ENCODE results near the gene HCN2.
"Not testable (repeated sequence)": the region's sequence is repeated elsewhere in the genome, so short reads cannot be mapped to it uniquely, and the experiment has no call there.

Gene HCN2

DNA sequence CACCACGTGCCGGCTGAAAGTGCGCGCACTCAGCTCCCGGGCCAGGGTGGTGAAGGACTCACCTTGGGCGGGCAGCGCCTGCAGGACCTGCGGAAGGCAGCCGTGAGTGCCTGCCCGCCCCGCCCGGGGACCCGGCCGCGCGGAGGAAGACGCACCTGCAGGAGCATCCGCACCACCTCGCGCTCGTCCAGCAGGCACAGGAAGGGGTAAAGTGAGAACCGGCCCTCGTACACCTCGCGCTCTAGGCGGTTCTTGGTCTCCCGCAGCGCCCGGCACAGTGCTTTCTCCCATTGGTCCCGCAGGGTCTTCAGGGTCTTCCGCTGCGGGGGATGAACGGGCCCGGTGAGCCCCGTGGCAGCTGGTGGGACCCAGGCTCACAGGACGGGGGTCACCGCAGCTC, 33.0 kb downstream of the HCN2 start:
- DNase-seq: no peak

DNA sequence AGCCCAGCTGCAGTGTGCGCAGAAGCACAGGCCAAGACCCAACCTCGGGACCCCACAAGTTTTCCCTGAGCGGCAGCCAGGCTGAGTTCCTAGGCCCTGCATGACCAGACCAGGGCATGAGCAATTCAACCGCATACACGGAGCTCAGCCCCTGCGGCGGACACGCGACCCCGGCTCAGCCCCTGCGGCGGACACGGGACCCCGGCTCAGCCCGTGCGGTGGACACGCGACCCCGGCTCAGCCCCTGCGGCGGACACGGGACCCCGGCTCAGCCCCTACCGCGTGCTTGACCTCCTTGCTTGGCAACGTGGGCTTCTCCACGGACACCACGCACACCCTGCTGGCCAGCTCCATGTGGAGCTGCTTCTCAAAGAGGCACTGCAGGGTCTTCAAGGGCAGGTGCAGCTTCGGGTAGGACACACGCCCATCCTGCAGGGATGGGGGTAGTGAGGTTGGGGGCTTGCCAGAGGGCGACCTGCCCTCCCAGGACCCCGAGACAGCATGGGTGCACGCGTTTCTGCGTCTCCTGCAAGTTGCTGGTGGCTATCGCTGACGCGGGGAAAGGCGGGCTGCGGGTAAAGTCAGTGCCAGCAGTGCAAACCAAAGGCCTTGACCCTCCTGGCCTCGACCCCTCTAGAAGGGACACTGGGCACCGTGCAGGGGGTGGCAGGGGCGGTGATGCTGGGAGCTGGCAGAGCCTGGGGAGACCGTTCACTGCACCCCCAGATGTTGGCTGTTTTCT, 33.7 kb downstream of the HCN2 start:
- no peak for DNase-seq

DNA sequence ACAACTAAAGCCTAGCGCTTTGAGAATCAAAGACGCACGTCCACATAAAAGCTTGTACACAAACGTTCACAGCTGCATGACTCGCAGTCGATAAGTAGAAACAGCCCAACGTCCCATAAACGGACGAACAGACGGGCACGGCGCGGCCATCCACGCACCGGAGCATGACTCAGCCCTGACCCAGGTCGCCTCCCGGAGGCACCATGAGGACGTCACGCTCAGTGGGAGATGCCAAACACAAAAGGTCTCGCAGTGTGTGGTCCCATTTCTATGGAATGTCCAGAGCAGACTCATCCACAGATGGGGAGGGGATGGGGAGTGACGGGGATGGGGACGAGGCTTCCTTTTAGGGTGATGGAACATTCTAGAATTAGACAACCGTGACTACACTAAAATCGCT, 34.3 kb downstream of the HCN2 start:
- DNase-seq: no peak

DNA sequence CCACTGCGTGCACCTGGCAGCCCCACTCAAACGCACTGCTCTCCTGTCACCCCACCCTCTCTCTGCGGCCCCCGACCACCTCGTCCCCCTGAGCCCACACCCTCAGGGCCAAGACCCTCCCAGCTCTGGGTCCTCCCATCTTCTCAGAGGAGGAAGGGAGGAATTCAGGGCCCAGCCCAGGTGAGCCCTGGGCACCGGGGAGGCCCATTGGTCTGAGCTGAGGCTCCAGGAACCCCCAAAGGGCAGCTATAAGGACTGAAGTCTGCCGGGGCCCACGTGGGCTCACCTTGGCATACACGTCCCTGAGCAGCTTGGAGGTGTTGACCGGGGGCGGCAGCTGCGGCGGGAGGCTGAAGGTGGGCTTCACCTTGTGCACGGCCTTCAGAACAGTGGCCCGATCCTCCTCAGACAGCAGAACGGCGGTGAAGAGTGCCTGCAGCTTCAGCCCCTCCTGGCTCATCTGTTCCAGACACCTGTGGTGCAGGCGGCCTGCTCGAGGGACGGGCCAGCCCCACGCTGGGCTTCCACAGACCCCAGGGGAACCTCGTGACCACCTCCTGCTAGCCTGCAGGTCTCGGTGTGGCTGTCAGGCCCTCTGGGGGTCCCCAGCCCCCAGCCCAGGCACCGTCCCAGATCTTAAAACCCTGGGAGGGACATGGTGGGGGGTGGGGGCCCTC, 34.9 kb downstream of the HCN2 start:
- DNase-seq: no peak

DNA sequence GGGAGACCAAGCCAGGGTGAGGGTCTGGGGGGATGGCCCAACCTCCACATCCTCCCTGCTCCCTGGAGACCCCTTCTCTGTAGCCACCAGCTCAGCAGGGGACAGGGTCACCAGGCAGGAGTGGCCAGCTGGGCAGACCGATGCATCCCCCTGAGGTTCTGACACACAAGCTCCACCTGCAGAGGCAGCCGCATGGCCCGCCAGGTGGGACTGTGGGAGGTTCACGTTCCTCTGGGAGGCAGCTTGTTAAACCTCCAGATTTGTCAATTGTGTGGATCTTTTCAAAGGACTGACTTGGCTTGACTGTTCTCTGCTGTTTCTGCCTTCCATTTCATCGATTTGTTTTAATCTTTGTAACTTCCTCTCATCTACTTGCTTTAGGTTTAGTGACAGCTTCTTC, 35.6 kb downstream of the HCN2 start:
- DNase-seq: no peak

DNA sequence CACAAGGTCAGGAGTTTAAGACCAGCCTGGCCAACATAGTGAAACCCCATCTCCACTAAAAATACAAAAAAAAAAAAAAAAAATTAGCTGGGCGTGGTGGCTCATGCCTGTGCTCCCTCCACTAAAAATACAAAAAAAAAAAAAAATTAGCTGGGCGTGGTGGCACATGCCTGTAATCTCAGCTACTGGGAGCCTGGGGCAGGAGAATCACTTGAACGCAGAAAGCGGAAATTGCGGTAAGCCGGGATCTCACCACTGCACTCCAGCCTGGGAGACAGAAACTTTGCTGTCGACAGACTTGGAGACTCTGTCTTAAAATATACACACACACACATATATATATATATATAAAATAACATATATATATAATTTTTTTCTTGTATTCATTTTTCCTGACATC, 36.9 kb downstream of the HCN2 start:
- not testable (repeated sequence) for DNase-seq

DNA sequence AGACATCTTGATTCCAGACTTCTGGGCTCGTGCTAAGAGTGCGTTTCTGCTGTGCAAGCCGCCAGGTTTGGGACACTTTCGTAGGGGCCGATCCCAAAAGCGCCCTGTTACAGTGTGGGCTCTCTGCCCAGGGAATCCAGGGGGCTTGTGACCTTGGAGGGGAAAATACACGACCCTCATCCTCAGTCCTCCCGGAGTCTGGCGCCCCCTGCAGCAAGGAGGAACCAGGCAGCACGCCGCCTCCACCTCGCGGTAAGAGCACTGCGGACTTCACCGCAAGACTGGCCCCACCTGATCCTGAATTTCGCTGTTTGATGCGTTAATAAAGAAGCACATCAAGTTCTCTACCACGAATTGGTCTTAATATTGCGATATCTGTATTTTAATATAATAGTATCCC, 38.5 kb downstream of the HCN2 start:
- peak; percentile 47 for DNase-seq

DNA sequence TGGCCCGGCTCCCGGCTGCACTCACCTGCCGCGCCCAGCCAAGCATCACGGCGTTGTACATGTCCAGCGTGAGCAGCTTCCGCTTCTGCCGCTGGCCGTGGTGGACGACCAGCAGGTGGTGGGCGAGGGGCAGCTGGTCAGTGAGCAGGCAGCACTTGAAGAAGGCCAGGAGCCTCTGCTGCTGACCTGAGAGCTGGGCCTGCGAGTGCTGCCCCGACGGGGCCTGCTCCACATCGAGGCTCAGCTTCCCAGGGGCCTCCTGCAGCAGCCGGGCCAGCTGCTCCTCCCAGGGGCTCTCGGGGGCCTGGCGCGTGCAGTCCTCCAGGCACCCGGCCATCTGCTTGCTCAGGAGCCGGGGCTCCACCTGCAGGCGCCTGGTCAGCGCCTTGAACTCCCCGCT, 39.8 kb downstream of the HCN2 start:
- not testable (repeated sequence) for DNase-seq

DNA sequence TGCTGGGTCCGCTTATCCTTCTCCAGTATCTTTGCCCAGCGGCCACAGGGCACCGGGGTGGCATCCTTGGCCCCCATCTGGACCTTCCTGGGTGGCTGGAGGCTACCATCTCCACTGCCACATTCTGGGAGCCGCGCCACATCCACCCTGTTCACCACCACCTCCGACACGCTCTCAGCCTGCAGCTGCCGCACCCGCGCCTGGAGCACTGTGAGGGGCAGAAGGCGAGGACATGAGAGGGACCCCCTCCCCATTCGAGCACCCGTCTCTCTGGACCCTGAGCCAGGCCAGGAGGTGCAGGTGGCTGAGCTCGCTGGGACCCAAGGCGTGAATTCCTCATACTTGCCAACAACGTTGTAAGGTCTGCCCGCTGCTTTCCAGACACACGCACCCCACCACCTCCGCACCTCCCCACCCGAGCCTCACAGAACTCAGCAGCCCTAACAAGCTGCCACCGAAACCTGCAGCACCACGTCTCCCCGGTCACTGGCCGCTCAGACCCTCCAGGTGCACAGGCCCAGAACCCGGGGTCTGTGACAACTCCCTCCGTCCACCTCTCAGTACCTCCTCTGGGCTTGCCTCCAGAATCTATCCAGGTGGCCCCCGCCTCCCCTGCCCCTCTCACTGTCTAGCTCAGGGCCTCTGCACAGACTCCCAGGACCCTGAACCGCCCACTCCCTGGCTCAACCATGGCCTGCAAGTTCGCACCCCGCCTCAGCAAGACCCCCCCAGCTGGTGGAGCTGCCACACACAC, 40.5 kb downstream of the HCN2 start:
- no peak for DNase-seq

DNA sequence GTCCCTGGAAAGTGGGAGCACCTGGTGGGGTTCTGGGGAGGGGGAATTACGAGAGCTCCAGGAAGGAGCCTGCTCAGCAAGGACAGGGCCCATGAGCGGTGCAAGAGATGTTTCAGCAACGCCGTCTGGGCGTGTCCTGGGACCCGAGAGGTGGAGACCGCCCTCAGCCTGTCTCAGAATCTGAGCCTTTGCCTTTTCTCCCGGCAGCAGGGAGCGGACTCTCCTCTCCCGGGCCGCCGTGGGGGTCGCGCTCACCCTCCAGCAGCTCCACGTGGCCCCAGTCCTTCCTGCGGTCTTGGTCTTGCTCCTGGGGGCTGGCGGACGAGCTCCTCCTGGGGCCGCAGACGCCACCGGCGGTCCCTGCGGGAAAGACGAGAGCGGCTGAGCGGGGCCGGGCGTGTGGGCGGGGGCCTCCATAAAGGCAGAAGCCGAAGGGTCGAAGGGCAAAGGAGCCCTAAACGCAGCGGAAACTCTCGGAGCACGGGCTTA, 42.9 kb downstream of the HCN2 start:
- DNase-seq: peak; percentile 73

DNA sequence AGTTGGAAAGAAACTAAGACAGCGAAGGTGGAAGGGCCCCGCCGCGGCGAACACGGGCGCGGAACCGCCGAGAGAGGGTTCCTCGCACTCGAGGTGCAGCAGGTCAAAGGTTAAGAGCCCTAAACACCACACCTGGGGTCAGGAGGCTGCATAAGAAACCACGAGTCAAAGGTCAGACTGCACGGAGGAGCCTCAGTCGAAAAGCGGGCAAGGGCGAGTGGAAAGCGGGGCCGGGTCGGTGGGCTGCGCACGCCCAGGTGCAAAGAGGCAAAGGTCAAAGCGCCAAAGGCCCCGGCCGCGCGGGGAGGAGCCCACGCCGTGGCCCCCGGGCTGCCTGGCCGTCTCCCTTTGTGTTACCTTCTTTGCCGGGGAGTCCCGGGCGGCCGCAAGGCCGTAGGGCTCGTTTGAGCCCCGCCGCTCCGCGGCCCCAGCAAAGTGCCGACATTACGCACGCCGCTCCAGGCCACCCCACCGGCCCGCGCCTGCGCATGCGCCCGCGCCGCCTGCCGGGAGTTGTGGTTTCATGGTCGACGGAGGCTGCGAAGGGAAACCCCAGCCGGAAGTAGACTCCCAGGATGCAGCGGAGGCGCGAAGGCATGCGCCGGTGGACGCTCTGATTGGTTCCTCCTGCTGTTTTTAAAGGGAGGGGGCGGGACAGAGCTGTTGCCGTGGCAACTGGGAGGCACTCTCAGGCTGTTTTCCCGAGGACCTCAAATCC, 43.5 kb downstream of the HCN2 start, which contains the start of gene POLRMT:
TSS of gene POLRMT (minus strand) at position 470 of the 718 bp plus-strand sequence. CDS start at position 445, 25 bp downstream.
- peak; percentile 97 for DNase-seq

DNA sequence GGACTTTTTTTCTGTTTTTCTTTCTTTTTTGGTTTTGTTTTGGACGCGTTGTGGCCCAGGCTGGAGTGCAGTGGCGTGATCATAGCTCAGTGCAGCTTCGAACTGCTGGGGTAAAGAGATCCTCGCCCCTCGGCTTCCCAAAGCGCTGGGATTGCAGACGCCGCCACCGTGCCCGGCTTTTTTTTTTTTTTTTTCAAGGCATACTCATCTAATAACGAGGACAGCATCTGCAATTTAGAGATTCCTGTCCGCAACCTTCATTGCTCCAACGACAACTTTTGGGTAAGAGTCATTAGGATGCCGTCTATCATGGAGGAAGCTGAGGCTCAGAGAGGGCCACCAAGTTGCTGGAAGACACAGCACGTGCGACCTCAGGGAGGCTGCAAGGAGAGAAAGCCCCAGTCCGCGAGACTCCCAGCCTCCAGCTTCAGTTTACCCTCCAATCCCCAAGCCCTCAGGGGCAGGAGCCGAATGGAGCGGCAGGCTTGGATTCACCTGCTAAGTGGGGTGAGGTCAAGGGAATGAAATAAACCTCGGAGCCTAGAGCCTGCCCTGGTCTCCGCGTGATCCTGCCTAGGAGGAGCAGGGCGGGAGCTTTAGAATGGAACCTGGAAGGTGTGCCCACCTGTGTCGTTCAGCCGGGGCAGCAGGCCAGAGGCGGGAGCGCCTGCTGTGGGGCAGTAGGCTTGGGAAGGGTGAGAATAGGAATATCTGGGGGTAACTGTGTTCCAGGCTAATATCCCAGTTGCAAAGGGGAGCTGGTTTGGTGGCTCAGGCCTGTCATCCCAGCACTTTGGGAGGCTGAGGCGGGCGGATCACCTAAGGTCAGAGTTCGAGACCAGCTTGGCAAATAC, 44.3 kb downstream of the HCN2 start:
- DNase-seq: peak; percentile 43

DNA sequence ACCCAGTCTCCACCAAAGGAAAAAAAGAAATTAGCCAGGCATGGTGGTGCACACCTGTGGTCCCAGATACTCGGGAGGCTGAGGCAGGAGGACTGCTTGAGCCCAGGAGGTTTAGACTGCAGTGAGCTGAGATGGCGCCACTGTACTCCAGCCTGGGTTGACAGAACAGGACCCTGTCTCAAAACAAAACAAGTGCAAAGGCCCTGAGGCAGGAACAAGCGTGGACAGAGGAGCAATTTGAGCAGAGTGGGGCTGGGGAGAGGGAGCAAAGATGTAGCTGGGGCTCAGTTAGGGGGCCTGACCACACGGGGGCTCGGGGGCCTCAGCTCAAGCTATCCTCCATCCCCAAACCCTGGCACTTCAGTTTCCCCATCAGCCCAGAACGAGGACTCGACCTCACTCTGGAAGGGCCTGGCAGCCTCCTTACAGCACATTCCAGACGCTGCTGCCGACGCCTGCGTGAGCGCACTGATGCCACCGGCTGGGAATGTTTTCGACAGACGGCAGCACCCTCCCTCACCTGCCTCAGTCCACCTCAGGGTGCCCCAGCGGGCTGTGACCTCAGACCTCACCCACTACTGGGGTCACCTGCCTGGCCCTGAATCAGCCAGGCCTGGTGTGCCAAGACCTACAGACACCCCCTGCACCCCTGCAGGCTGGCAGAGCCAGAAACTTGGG, 45.4 kb downstream of the HCN2 start:
- DNase-seq: no peak

DNA sequence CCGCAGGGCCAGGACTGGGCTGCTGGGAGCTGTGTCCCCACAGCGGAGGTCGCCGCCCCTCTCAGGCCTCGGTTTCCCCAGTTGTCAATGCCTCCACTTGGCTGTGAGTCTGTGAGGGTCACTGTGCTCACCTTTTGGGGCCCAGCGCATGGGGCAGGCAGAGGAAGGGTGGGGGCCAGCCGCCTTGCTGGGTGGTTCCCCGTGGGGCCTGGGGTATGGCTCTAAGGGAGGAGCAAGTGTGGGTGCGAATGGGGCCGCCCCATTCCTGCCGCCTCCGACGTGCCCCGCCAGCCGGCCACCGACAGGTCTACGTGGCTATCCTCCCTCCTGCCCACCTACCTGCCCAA, 49.2 kb downstream of the HCN2 start:
- no peak for DNase-seq

DNA sequence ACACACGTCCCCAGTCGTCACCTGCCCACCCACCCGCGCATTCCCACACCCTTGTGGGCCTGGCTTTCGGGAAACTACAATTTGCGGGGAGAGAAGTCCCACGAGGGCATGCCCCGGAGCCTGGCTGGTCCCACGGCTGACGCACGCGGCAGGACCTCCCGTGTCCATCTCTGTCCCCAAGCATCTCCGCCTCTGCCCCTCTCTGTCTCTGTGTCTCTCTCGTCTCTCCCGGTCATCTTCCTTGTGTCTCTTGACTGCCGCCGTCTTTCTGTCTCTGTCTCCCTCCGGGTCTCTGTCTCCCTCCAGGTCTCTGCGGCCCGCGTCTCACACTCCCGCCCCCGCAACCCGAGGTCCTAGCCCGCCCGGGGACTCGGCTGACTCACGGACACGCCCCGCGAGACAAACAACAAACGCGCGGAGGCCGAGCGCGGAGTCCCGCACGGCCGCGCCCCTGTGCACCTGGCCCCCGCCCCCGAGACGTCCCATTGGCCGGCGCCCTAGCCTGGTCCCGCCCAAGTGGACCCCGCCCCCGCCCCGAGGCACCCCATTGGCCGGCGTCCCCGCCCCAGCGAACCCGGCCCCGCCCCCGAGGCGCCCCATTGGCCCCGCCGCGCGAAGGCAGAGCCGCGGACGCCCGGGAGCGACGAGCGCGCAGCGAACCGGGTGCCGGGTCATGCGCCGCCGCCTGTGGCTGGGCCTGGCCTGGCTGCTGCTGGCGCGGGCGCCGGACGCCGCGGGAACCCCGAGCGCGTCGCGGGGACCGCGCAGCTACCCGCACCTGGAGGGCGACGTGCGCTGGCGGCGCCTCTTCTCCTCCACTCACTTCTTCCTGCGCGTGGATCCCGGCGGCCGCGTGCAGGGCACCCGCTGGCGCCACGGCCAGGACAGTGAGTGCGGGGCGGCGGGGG, 49.8 kb downstream of the HCN2 start, which contains the start of gene FGF22:
TSS of gene FGF22 (plus strand) at position 627 of the 908 bp plus-strand sequence. CDS start at position 674, 47 bp downstream.
- peak; percentile 97 for DNase-seq

DNA sequence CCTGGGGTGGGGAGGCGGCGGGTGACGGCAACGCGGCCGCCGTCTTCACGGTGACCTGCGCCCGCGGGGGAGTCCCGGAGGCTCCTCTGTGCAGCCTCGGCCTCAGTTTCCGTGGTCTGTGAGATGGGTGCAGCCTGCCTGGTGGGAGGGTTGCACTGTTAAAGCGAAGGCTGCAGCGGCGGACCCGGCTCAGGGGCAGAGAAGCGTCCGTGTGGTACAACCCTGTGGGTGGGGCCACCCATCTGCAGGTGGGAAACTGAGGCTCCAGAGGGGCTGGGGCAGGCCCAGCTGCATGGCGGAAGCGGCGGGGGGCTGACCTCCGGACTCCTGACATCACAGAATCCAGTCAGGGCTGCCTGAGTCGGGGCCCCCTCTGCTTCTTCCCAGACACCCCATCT, 50.5 kb downstream of the HCN2 start:
- DNase-seq: no peak

DNA sequence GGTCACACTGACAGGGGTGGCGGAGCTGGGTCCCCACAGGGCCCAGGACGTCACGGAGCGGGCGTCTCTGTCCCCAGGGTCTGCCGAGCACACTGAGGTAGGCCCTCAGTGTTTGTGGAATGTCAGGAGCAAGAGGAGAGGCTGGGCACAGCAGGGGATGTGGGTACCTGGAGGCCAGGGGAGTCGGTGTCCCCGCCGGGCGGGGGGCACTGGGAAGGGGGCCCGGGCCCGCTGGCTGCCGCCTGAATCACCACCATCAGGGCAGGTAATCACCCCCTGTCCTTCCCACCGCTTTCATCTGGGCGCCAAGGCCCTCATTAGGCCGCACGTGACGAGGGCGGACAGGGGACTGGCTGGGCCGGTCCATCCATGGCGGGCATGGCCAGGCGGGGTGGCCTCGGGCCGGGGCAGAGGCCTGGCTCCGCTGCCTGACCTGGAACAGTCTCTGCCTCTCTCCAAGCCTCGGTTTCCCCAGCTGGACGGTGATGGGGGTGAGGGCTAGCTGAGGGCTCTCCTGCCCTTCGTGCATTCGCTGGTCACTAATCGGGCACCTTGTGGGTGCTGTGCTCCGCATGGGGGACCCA, 51.0 kb downstream of the HCN2 start:
- no peak for DNase-seq

DNA sequence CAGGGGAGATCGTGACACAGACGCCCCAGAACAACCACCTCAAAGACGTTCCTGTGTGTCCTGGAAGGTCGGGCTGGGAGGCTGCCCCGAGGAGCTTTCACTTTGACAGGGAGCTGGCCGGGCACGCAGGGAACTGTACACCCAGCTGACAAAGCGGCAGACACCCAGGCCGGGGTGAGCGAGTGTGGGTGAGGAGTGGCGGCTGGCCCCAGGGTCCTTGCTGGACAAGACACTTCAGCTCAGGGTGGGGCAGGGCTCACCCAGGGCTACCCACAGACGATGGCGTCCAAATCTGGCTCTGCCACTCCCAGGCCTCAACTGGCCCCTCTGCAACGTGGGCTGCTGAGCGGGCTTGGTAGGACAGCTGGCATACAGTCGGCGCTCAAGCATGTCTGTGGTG, 52.0 kb downstream of the HCN2 start:
- DNase-seq: no peak

DNA sequence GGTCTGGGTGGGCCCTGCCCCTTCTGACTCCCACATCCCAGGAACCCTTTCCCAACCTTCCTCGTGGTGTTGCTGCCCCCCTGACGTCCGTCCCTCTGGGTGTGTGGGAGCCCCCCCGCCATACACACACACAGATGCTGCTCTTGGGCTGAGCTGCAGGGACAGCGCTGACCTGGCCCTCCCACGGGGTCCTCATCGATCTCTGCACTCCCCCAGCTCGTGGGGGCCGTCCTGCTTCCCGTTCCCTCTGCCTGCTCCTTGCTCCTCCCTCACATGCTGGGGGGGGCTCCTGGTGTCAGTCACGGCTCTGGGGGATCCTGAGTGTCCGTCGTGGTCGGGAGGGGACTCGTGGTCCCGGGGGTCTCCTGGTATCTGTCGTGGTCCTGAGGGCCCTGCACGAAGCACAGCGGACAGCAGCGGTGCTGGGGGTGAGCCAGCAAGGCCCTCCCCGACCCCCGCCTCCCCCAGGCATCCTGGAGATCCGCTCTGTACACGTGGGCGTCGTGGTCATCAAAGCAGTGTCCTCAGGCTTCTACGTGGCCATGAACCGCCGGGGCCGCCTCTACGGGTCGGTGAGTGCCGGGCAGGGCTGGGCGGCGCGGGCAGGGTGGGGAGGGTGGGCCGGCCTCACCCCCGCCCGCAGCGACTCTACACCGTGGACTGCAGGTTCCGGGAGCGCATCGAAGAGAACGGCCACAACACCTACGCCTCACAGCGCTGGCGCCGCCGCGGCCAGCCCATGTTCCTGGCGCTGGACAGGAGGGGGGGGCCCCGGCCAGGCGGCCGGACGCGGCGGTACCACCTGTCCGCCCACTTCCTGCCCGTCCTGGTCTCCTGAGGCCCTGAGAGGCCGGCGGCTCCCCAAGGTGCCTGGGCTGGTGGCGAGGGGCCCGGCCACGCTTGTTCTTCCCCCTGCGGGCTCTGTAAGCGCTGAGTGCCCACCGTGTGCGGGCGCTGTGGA, 53.4 kb downstream of the HCN2 start:
- no peak for DNase-seq

Measured in stimulated activated CD8-positive, alpha-beta memory T cell treated with anti-CD3 and anti-CD28 coated beads, Interleukin-4, amount 100 ng/mL, for 48 hours (primary cell).